ENCODE results near the gene INPP5D.

DNA sequence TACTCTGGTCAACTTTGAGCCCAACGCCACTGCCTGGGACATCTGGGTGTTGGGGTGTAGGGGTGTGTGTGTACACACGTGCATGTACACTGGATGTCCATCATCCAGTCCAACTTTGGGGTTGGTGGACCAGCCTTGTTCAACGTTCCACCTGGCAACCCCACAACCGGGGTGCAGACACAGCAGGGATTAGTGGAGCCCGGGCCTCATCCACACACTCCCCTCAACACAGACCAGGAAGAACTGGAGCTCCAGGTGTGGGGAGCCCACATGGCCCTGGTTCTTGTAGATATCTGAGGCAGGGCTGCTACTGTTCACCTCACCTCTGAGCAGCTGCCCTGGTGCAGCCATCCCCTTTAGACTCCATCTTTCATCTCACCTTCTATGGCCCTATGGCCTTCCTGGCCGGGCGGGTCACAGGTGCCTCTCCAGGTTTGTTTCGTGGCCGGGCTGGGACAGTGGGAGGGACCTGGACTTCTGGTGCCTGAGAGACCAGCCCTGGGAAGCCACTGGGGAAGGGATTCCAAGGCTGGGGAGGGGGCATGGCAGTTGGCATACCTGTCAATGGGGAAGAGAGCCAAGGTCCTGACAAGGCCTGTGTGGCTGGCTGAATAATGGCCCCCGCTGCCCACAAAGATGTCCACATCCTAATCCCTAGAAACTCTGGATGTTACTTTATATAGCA lies 20.2 kb upstream of the INPP5D start:
- TF ChIP-seq, protein P1, sequence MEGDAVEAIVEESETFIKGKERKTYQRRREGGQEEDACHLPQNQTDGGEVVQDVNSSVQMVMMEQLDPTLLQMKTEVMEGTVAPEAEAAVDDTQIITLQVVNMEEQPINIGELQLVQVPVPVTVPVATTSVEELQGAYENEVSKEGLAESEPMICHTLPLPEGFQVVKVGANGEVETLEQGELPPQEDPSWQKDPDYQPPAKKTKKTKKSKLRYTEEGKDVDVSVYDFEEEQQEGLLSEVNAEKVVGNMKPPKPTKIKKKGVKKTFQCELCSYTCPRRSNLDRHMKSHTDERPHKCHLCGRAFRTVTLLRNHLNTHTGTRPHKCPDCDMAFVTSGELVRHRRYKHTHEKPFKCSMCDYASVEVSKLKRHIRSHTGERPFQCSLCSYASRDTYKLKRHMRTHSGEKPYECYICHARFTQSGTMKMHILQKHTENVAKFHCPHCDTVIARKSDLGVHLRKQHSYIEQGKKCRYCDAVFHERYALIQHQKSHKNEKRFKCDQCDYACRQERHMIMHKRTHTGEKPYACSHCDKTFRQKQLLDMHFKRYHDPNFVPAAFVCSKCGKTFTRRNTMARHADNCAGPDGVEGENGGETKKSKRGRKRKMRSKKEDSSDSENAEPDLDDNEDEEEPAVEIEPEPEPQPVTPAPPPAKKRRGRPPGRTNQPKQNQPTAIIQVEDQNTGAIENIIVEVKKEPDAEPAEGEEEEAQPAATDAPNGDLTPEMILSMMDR (IDR thresholded peaks at IDR 0.05; ENCODE audit: borderline replicate concordance, extremely low read depth, low read length, poor library complexity, severe bottlenecking), result no peak
- no peak for TF ChIP-seq EZH2 (IDR thresholded peaks at IDR 0.05; ENCODE audit: borderline replicate concordance, low read depth, low read length, severe bottlenecking)
